CD4-positive, alpha-beta T cell treated with Interferon alpha-2 for 1 hour (primary cell): ENCODE results near the gene CNNM2.
"Not testable (repeated sequence)": the region's sequence is repeated elsewhere in the genome, so short reads cannot be mapped to it uniquely, and the experiment has no call there.

Experiments
- DNase-seq, 2 donors: peaks; one replicate each; pipeline ENCODE4 v3.0.0-alpha.2; 2020 to 2022

The CNNM2 gene

GRCh38 chr10:103042129-103042528 is 124.0 kb downstream of the CNNM2 start:
- no peak for DNase-seq

- no peak for DNase-seq
Observed at GRCh38 chr10:103042908-103043307, 124.8 kb downstream of the CNNM2 start.

GRCh38 chr10:103044942-103045489 is 126.9 kb downstream of the CNNM2 start:
- no peak for DNase-seq

- DNase-seq = no peak
Observed at GRCh38 chr10:103045961-103046360, 127.9 kb downstream of the CNNM2 start.

GRCh38 chr10:103047381-103047780 is 129.3 kb downstream of the CNNM2 start:
- DNase-seq = no peak

DNA sequence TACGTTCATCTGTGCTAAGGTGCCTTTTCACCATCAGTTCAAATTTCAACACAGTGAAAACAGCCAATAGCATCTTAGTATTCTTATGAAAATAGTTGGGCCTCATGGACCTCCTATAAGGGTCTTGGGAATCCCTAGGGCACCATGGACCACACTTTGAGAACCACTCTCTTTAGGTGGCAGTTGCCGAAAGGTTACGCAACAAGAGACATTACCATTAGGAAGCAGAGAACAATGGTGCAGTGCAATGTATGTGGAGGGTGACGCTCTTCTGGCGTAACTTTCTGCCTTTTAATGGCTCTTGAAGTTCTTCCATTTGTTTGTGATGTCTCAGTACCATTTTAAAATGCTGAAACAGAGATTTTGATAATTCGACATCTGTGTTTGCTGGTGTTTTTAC is 131.1 kb downstream of the CNNM2 start:
- no peak for DNase-seq

GRCh38 chr10:103053659-103054581 is 135.8 kb downstream of the CNNM2 start:
- peak; percentile 59 to 77 for DNase-seq

DNA sequence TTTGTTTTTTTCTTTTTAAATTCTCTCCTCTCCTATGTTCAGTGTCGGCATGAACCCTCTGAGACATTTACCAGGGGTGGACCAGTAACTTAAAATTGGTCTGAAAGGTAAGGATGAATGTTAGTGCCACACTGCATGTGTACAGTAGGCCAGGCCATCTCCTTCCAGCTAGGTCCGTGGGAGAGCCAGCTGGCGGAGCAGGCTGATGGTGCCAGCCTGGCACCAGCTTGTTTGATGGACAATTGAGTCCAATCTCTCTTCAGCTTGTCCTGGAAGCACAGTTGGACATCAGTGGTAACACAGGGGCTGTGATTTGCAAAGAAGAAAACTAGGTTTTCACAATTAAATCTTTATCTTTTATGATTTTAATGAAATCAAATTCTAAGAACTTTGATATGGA is 136.5 kb downstream of the CNNM2 start:
- no peak for DNase-seq

GRCh38 chr10:103055105-103055504 is 137.0 kb downstream of the CNNM2 start:
- no peak for DNase-seq

- no peak for DNase-seq
Observed at GRCh38 chr10:103058034-103058433, 139.9 kb downstream of the CNNM2 start.

DNA sequence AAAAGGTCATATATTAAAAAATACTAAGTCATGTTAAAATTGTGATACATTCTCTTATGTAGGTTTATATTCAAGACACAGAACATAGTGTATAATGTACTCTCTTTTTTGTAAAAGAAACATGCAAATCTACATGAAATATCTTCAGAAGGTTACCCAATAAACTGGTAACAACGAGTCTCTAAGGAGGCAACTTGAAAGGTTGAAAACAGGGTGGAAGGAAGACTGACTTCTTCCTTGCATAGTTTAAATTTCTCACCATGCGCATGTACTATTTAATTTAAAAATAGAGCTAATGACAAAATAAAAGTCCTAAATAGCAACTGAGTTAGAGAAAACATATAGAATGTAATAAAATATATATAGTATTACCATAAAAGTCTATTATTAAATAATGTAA is 142.5 kb downstream of the CNNM2 start:
- no peak for DNase-seq

GRCh38 chr10:103062854-103063590 is 144.9 kb downstream of the CNNM2 start:
- no peak for DNase-seq

DNA sequence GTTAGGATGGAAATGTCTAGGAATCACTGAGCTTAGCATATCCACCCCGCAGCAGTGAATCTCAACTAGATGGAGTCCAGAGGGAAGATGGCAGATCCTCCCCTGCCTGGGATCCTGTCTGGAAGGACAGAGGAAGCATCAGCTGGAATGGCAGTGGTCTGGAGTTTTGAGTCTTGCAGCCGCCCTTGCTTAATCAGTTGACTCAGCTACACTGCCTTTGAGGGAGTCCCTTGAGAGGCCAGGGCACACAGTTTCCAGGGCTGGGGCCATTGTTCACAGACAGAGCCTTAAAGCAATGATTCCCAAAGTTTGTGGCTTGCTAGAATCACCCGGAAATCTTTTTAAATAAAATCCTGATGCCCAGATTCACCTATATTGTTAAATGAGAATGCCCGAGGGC is 146.9 kb downstream of the CNNM2 start:
- DNase-seq = no peak

DNA sequence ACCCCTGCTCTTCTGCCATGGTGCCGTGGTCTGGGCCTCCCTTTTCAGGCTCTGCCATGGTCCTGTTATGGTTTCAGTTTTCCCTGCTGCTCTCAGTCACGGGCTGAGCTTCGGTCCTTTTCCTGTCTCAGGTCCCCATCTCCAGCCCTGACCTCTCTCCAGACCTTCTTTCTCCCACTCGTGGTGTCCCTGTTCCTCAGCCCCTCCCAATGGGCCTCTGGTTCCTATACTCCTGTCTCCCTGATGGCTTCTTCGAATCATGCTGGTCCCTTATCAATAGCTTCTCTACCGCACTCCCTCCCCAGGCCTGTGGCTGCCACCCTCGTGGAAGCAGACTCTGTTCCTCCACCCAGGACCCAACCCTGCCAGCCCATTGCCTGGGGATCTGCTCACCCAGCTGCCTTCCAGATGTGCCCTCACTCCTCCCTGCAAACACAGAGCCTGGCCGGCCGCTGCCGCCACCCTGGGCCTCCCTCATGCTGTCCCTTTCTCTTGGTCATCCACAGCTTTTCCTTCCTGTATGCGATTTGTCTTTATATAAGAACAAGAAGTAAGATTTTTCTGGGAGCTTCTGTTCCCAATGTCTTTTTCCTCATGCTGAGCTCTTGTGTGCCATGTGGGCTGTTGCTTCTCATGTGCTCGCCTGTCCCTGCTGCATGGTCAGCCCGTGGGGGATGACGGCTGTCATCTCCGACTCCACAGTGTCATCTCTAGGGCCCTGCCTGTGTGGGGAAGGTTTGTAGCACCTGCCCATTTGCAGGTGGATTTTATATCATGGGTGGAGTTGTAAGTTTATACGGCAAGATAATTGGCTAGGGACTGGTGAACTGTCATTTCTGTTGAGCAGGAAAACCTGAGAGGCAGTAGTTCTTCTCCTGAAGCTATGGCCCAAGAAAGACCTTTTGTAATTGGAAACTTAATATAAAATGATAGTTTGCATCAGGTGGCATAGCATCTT is 148.3 kb downstream of the CNNM2 start:
- no peak for DNase-seq

DNA sequence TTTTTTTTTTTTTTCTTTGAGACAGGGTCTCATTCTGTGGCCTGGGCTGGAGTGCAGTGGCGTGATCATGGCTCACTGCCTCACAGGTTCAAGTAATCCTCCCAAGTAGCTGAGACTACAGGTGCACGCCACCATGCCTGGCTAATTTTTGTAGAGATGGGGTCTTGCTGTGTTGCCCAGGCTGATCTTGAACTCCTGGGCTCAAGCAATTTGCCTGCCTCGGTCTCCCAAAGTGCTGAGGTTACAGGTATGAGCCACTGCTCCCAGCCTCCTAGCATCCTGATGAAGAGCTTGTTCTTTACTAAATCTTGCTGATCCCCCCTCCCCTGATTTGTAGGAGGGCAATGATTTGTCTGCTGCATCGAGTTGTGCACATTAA is 149.0 kb downstream of the CNNM2 start:
- DNase-seq = not testable (repeated sequence)

GRCh38 chr10:103067484-103067883 is 149.4 kb downstream of the CNNM2 start:
- no peak for DNase-seq

- DNase-seq = no peak
Observed at GRCh38 chr10:103067956-103068355, 149.9 kb downstream of the CNNM2 start.

DNA sequence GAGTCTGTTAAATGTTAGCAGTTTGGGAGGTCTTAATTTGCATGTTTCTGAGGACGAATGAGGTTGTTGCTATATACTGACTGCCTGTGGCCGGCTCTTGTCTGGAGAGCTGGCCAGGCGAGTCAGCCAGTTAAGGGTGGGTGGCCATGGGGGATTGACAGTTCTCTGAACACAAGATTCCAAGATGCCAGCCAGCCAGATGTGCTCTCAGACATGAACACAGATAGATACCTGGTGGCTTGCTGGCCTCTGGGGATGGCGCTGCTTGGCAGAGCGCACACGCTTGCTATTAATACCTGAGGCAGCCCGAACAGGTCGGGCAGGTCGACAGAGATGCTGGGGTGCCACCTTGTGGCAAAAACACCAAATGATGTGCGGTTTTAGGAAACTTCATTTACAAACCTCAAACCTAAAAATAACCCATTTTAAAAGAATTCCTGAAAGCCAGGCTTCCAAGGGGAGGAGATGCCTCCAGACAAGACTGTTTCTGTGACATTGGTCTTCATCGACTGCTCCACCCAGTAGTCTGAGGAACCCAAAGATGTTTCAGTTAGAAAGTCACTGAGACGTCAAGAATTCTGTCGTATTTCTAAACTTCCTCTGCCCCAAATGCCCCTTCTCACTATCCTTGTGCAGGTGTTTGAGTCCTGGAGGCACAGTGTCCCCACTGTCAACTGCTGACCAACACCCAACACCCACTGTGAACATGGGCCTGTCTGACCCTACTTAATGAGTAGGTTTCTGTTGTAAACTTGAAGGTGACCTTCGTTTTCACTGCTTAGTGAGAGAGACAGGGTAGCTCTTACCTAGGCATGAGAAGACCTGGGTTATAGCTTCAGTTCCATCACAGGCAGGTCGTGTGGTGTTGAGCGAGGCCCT is 151.6 kb downstream of the CNNM2 start:
- peak; percentile 68 to 78 for DNase-seq

- no peak for DNase-seq
Observed at GRCh38 chr10:103072276-103072675, 154.2 kb downstream of the CNNM2 start.

- DNase-seq = no peak
Observed at GRCh38 chr10:103072891-103073290, 154.8 kb downstream of the CNNM2 start.

- DNase-seq = no peak
Observed at GRCh38 chr10:103077020-103077419, 158.9 kb downstream of the CNNM2 start.
